Measurements from ENCODE around the gene OMD.

Gene OMD

DNA sequence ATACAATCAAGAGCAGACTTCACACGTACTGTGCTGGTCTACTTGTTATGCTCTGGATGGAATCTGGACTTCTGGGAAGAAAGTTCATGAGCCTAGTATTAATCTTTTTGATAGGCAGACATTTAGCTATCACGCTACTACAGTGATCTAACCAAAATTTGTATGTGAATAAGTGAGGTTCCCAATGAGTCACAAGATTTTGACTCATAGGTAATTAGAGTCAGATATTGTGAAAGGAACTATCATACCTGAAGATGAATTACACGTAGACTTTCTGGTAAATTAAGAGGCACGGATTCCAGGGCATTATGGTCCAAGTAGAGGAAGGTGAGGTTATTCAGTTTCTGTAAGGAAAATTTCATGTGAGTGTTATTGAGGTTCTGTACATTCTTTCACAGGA lies 38.3 kb downstream of the OMD start:
- Histone ChIP-seq H3K9ac (ENCODE audit: low read length) (no peak overlapping the region), H2BK120ac (ENCODE audit: low read depth, low read length) (no peak overlapping the region), H3K4ac (ENCODE audit: low read depth, low read length) (no peak overlapping the region), H2BK15ac (replicated peaks; ENCODE audit: low read depth) (no peak overlapping the region), H4K8ac (ENCODE audit: low read depth, low read length) (no peak overlapping the region), H2BK5ac (ENCODE audit: low read length) (no peak overlapping the region), H3K4me2 (ENCODE audit: low read length) (no peak overlapping the region), H3K36me3 (ENCODE audit: control insufficient read depth, insufficient read depth, low read length) (no peaks in the 10 kb centered on the region), H3K27me3 (ENCODE audit: insufficient read depth, low read length, poor library complexity) (no peaks in the 10 kb centered on the region), H2AK5ac (ENCODE audit: low read length) (no peak overlapping the region), H3K27ac (ENCODE audit: low read depth, low read length) (no peak overlapping the region), H3K56ac (ENCODE audit: low read length) (no peak overlapping the region), H3K4me1 (ENCODE audit: control insufficient read depth, low read depth, low read length) (no peaks in the 10 kb centered on the region), H3K79me1 (ENCODE audit: low read length) (no peaks in the 10 kb centered on the region), H3K23ac (ENCODE audit: low read length) (no peak overlapping the region), H3K79me2 (ENCODE audit: control insufficient read depth, insufficient read depth, low read length) (no peaks in the 10 kb centered on the region), H3K4me3 (ENCODE audit: low read length) (no peak overlapping the region), H3K18ac (ENCODE audit: low read length) (no peak overlapping the region), H4K5ac (ENCODE audit: low read length) (no peak overlapping the region)
- no CpG with 5 or more reads among the region's 4 CpGs for WGBS (ENCODE audit: extremely low coverage, insufficient coverage, low lambda C conversion rate)
- no peak for DNase-seq

DNA sequence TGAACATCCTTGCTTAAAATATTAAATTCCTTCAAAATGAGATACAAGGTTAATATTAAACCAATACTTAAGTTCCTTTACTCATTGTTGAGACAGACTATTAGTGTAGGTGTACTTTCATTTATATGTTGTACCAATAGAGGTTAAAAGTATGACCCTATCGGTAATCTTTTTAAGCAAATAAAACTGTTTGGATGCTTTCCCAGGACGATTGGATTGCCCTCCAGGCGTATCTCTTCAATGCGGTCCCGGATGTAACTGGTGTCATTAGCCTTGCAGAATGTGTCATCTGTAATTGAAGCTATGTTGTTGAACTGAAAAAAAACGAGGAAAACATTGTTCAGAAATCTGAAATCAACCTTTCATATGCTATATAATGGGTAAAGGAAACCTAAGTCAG lies 38.8 kb downstream of the OMD start:
- Histone ChIP-seq H3K23ac (ENCODE audit: low read length) (no peak overlapping the region), H3K4me3 (ENCODE audit: low read length) (no peak overlapping the region), H3K36me3 (ENCODE audit: control insufficient read depth, insufficient read depth, low read length) (no peaks in the 10 kb centered on the region), H2BK15ac (replicated peaks; ENCODE audit: low read depth) (no peak overlapping the region), H3K18ac (ENCODE audit: low read length) (no peak overlapping the region), H3K4me2 (ENCODE audit: low read length) (no peak overlapping the region), H3K27ac (ENCODE audit: low read depth, low read length) (no peak overlapping the region), H4K8ac (ENCODE audit: low read depth, low read length) (no peak overlapping the region), H3K27me3 (ENCODE audit: insufficient read depth, low read length, poor library complexity) (no peaks in the 10 kb centered on the region), H3K9ac (ENCODE audit: low read length) (no peak overlapping the region), H2BK120ac (ENCODE audit: low read depth, low read length) (no peak overlapping the region), H3K4me1 (ENCODE audit: control insufficient read depth, low read depth, low read length) (no peaks in the 10 kb centered on the region), H3K56ac (ENCODE audit: low read length) (no peak overlapping the region), H3K79me1 (ENCODE audit: low read length) (no peaks in the 10 kb centered on the region), H4K5ac (ENCODE audit: low read length) (no peak overlapping the region), H3K4ac (ENCODE audit: low read depth, low read length) (no peak overlapping the region), H2AK5ac (ENCODE audit: low read length) (no peak overlapping the region), H2BK5ac (ENCODE audit: low read length) (no peak overlapping the region), H3K79me2 (ENCODE audit: control insufficient read depth, insufficient read depth, low read length) (no peaks in the 10 kb centered on the region)
- DNase-seq: no peak
- WGBS (ENCODE audit: extremely low coverage, insufficient coverage, low lambda C conversion rate): no CpG with 5 or more reads among the region's 6 CpGs

DNA sequence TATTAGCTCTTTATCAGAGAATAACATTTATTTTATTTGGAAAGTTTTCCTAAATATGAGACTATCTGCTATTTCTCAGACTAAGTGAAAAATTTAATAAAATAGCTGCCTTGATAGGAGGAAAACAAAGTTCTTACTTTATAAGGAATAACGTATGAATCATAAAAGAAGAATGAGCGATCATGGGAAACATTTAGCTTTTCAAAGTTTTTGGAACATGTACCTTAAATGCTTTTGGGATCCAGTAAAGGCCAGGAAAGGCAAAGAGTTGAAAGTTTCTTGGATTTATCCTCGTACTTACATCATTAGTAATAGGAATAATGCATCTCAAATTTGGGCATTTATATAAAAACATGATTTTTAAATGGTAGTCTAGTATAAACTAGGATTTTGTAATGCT lies 39.3 kb downstream of the OMD start:
- Histone ChIP-seq H3K4me2 (ENCODE audit: low read length) (no peak overlapping the region), H4K8ac (ENCODE audit: low read depth, low read length) (no peak overlapping the region), H3K23ac (ENCODE audit: low read length) (no peak overlapping the region), H2BK120ac (ENCODE audit: low read depth, low read length) (no peak overlapping the region), H3K4me1 (ENCODE audit: control insufficient read depth, low read depth, low read length) (no peaks in the 10 kb centered on the region), H3K18ac (ENCODE audit: low read length) (no peak overlapping the region), H3K4ac (ENCODE audit: low read depth, low read length) (no peak overlapping the region), H3K79me1 (ENCODE audit: low read length) (no peaks in the 10 kb centered on the region), H2BK15ac (replicated peaks; ENCODE audit: low read depth) (no peak overlapping the region), H3K27me3 (ENCODE audit: insufficient read depth, low read length, poor library complexity) (no peaks in the 10 kb centered on the region), H3K4me3 (ENCODE audit: low read length) (no peak overlapping the region), H2AK5ac (ENCODE audit: low read length) (no peak overlapping the region), H4K5ac (ENCODE audit: low read length) (no peak overlapping the region), H3K27ac (ENCODE audit: low read depth, low read length) (no peak overlapping the region), H3K36me3 (ENCODE audit: control insufficient read depth, insufficient read depth, low read length) (no peaks in the 10 kb centered on the region), H3K79me2 (ENCODE audit: control insufficient read depth, insufficient read depth, low read length) (no peaks in the 10 kb centered on the region), H2BK5ac (ENCODE audit: low read length) (no peak overlapping the region), H3K56ac (ENCODE audit: low read length) (no peak overlapping the region), H3K9ac (ENCODE audit: low read length) (no peak overlapping the region)
- DNase-seq: no peak
- no CpG with 5 or more reads among the region's 3 CpGs for WGBS (ENCODE audit: extremely low coverage, insufficient coverage, low lambda C conversion rate)

DNA sequence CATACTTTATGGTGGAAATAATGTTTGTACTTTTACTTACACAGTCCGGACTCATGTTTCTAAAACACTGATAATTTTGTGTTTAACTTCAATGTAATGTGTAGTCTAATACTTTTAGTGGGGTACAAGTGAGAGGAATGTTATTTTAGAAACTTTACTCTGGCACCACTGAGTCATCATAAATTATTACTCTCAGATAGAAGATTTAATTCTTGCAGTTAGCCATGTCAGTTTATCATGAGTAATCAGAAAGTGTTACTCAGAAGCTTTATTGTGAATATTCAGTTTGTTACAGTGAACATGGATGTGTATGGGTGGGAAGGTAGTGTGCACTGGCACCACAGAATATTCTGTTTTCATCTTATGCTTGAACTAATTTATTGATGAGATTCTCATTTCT lies 39.9 kb downstream of the OMD start:
- no peaks in the 10 kb centered on the region for H3K4me1 ChIP-seq (ENCODE audit: control insufficient read depth, low read depth, low read length)
- no peak overlapping the region for H4K5ac ChIP-seq (ENCODE audit: low read length)
- H3K79me1 ChIP-seq (ENCODE audit: low read length): no peaks in the 10 kb centered on the region
- no peak overlapping the region for H2BK5ac ChIP-seq (ENCODE audit: low read length)
- DNase-seq: no peak
- no peak overlapping the region for H3K23ac ChIP-seq (ENCODE audit: low read length)
- no peak overlapping the region for H3K18ac ChIP-seq (ENCODE audit: low read length)
- no peak overlapping the region for H2BK120ac ChIP-seq (ENCODE audit: low read depth, low read length)
- WGBS (ENCODE audit: extremely low coverage, insufficient coverage, low lambda C conversion rate): no CpG with 5 or more reads among the region's 1 CpG
- no peaks in the 10 kb centered on the region for H3K27me3 ChIP-seq (ENCODE audit: insufficient read depth, low read length, poor library complexity)
- H3K27ac ChIP-seq (ENCODE audit: low read depth, low read length): no peak overlapping the region
- no peak overlapping the region for H3K56ac ChIP-seq (ENCODE audit: low read length)
- H4K8ac ChIP-seq (ENCODE audit: low read depth, low read length): no peak overlapping the region
- no peak overlapping the region for H2AK5ac ChIP-seq (ENCODE audit: low read length)
- H2BK15ac ChIP-seq (replicated peaks; ENCODE audit: low read depth): no peak overlapping the region
- H3K4me3 ChIP-seq (ENCODE audit: low read length): no peak overlapping the region
- no peak overlapping the region for H3K4ac ChIP-seq (ENCODE audit: low read depth, low read length)
- H3K36me3 ChIP-seq (ENCODE audit: control insufficient read depth, insufficient read depth, low read length): no peaks in the 10 kb centered on the region
- H3K9ac ChIP-seq (ENCODE audit: low read length): no peak overlapping the region
- H3K4me2 ChIP-seq (ENCODE audit: low read length): no peak overlapping the region
- H3K79me2 ChIP-seq (ENCODE audit: control insufficient read depth, insufficient read depth, low read length): no peaks in the 10 kb centered on the region

DNA sequence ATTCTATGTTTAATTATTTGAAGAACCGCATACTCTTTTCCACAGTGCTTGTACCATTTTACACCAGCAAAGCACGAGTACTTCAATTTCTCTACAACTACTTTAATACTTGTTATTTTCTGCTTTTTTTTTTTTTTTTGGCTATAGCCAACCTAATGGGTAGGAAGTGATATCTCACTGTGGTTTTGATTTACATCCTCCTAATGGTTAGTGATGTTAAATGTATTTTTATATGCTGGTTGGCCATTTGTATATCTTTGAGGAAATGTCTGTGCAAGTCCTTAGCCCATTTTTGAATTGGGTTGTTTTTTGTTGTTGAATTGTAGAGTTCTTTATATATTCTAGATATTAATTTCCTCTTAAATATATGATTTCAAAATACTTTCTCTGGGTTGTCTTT lies 42.5 kb downstream of the OMD start:
- H3K79me1 ChIP-seq (ENCODE audit: low read length): no peaks in the 10 kb centered on the region

DNA sequence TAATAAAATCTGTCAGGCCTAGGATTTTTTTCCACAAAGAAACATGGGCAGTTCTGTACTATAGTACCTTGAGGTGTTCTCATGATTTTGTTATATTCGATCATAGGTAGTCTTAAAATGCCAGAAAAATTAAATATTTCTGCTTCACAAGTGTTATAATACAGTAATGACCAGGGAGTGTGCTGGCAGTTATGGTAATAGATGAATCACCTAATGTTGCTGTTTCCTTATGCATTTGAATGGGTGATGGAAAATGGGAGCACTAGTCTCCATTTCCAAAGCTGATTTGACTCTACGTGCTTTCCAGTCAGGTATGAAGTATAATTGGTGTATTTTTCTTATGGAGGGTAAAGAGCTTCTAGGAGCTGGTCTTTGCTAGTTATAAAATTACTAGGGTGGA lies 43.7 kb downstream of the OMD start:
- Histone ChIP-seq H3K27ac (ENCODE audit: low read depth, low read length) (no peak overlapping the region), H3K79me1 (ENCODE audit: low read length) (no peaks in the 10 kb centered on the region), H3K56ac (ENCODE audit: low read length) (no peak overlapping the region), H3K4ac (ENCODE audit: low read depth, low read length) (no peak overlapping the region), H2BK5ac (ENCODE audit: low read length) (no peak overlapping the region), H4K5ac (ENCODE audit: low read length) (no peak overlapping the region), H3K23ac (ENCODE audit: low read length) (no peak overlapping the region), H3K4me3 (ENCODE audit: low read length) (no peak overlapping the region), H3K36me3 (ENCODE audit: control insufficient read depth, insufficient read depth, low read length) (no peaks in the 10 kb centered on the region), H2AK5ac (ENCODE audit: low read length) (no peak overlapping the region), H3K27me3 (ENCODE audit: insufficient read depth, low read length, poor library complexity) (no peaks in the 10 kb centered on the region), H3K4me2 (ENCODE audit: low read length) (no peak overlapping the region), H3K79me2 (ENCODE audit: control insufficient read depth, insufficient read depth, low read length) (no peaks in the 10 kb centered on the region), H3K4me1 (ENCODE audit: control insufficient read depth, low read depth, low read length) (peaks cover 6% of the 10 kb centered on the region), H3K18ac (ENCODE audit: low read length) (no peak overlapping the region), H4K8ac (ENCODE audit: low read depth, low read length) (no peak overlapping the region), H3K9ac (ENCODE audit: low read length) (no peak overlapping the region), H2BK15ac (replicated peaks; ENCODE audit: low read depth) (no peak overlapping the region), H2BK120ac (ENCODE audit: low read depth, low read length) (no peak overlapping the region)
- DNase-seq: no peak
- WGBS (ENCODE audit: extremely low coverage, insufficient coverage, low lambda C conversion rate): no CpG with 5 or more reads among the region's 2 CpGs

More for the DNA sequence above, 42.5 kb downstream of the OMD start:
- Histone ChIP-seq H4K8ac (ENCODE audit: low read depth, low read length) (no peak overlapping the region), H3K4me3 (ENCODE audit: low read length) (no peak overlapping the region), H3K23ac (ENCODE audit: low read length) (no peak overlapping the region), H4K5ac (ENCODE audit: low read length) (no peak overlapping the region), H3K9ac (ENCODE audit: low read length) (no peak overlapping the region), H3K56ac (ENCODE audit: low read length) (no peak overlapping the region), H2BK5ac (ENCODE audit: low read length) (no peak overlapping the region), H3K36me3 (ENCODE audit: control insufficient read depth, insufficient read depth, low read length) (no peaks in the 10 kb centered on the region), H3K4me2 (ENCODE audit: low read length) (no peak overlapping the region), H3K18ac (ENCODE audit: low read length) (no peak overlapping the region), H2BK120ac (ENCODE audit: low read depth, low read length) (no peak overlapping the region), H3K27me3 (ENCODE audit: insufficient read depth, low read length, poor library complexity) (no peaks in the 10 kb centered on the region), H2BK15ac (replicated peaks; ENCODE audit: low read depth) (no peak overlapping the region), H2AK5ac (ENCODE audit: low read length) (no peak overlapping the region), H3K4ac (ENCODE audit: low read depth, low read length) (no peak overlapping the region), H3K27ac (ENCODE audit: low read depth, low read length) (no peak overlapping the region), H3K79me2 (ENCODE audit: control insufficient read depth, insufficient read depth, low read length) (no peaks in the 10 kb centered on the region), H3K4me1 (ENCODE audit: control insufficient read depth, low read depth, low read length) (peaks cover 6% of the 10 kb centered on the region)
- WGBS (ENCODE audit: extremely low coverage, insufficient coverage, low lambda C conversion rate): no CpG with 5 or more reads among the region's 2 CpGs
- no peak for DNase-seq
